IMR-90 (cell line): ENCODE measurements around the gene CDK18. TPM values are rescaled to one million over a fixed set of nuclear protein-coding genes. Genes with fewer than 3 reads are reported as not detected.

Source experiments
- ATAC-seq: fragments of 200-7000 bp; cut with Tn5 transposase; 2 replicates; pipeline ENCODE4 v1.9.1; 2020; ENCODE audit warnings: low read depth, mild to moderate bottlenecking, moderate library complexity
- BruUV-seq: library from RNA; stranded (reverse); fragments of 400-500 nt; replicated peaks from 2 replicates; lab custom pipeline; 2021; lab: Mats Ljungman, UMichigan
- CTCF ChIA-PET: fragments of 300-600 bp; formaldehyde crosslinking; extraction: SDS; loops from one replicate; lab custom pipeline; 2021; ENCODE audit warnings: antibody characterized with exemption; lab: Yijun Ruan, JAX
- POLR2A ChIA-PET: fragments of 300-600 bp; sonication (Branson Sonifier 250); formaldehyde crosslinking; loops from one replicate; lab custom pipeline; 2022; ENCODE audit warnings: antibody characterized with exemption; ENCODE audit not compliant: unreplicated experiment; lab: Charles Lee
- DNase-seq: peaks from one replicate; pipeline ENCODE4 v3.0.0; 2013
- H2AFZ ChIP-seq: replicated peaks from 2 replicates; pipeline ENCODE3; 2013; ENCODE audit warnings: low read length, mild to moderate bottlenecking; ENCODE audit not compliant: poor library complexity
- H2AK5ac ChIP-seq: 2 replicates; pipeline ENCODE4 v1.6.1; 2013; ENCODE audit warnings: low read depth, low read length, inconsistent platforms
- H2AK9ac ChIP-seq: replicated peaks from 2 replicates; pipeline ENCODE3; 2013; ENCODE audit warnings: mild to moderate bottlenecking, low read depth, low read length, moderate library complexity; ENCODE audit not compliant: poor library complexity
- H2BK120ac ChIP-seq: 2 replicates; pipeline ENCODE4 v1.6.1; 2013; ENCODE audit warnings: low read depth, low read length, inconsistent platforms
- H2BK15ac ChIP-seq: 3 replicates; pipeline ENCODE4 v1.6.1; 2013; ENCODE audit warnings: low read depth, low read length, inconsistent platforms
- H2BK20ac ChIP-seq: 2 replicates; pipeline ENCODE4 v1.6.1; 2013; ENCODE audit warnings: low read depth, mild to moderate bottlenecking, inconsistent platforms, low read length, moderate library complexity
- H2BK5ac ChIP-seq: 2 replicates; pipeline ENCODE4 v1.6.1; 2013; ENCODE audit warnings: mild to moderate bottlenecking, low read depth, low read length, inconsistent platforms; ENCODE audit not compliant: poor library complexity, severe bottlenecking
- H3K14ac ChIP-seq: replicated peaks from 2 replicates; pipeline ENCODE4 v1.6.1; 2013; ENCODE audit warnings: low read depth, low read length, inconsistent platforms
- H3K18ac ChIP-seq: 2 replicates; pipeline ENCODE4 v1.6.1; 2013; ENCODE audit warnings: low read depth, low read length, control low read depth
- H3K23ac ChIP-seq: 2 replicates; pipeline ENCODE4 v1.6.1; 2013; ENCODE audit warnings: low read depth, low read length, inconsistent platforms
- H3K27ac ChIP-seq: 2 replicates; pipeline ENCODE4 v1.5.1; 2013; ENCODE audit warnings: mild to moderate bottlenecking, control low read depth, low read length; ENCODE audit not compliant: insufficient read depth
- H3K27me3 ChIP-seq: 2 replicates; pipeline ENCODE4 v1.6.1; 2013; ENCODE audit warnings: low read length; ENCODE audit not compliant: control insufficient read depth, insufficient read depth
- H3K36me3 ChIP-seq: 2 replicates; pipeline ENCODE4 v1.6.1; 2013; ENCODE audit warnings: low read length, mixed read lengths; ENCODE audit not compliant: control insufficient read depth, insufficient read depth
- H3K4ac ChIP-seq: 2 replicates; pipeline ENCODE4 v1.6.1; 2013; ENCODE audit warnings: low read depth, low read length, inconsistent platforms
- H3K4me1 ChIP-seq: 2 replicates; pipeline ENCODE4 v1.6.1; 2013; ENCODE audit warnings: low read length, mixed read lengths; ENCODE audit not compliant: control insufficient read depth, insufficient read depth
- H3K4me2 ChIP-seq: 2 replicates; pipeline ENCODE4 v1.6.1; 2013; ENCODE audit warnings: low read depth, mild to moderate bottlenecking, control low read depth, low read length, moderate library complexity
- H3K4me3 ChIP-seq: 2 replicates; pipeline ENCODE4 v1.5.1; 2013; ENCODE audit warnings: low read depth, mild to moderate bottlenecking, control low read depth, low read length, moderate library complexity; ENCODE audit not compliant: insufficient read depth
- H3K56ac ChIP-seq: 2 replicates; pipeline ENCODE4 v1.6.1; 2013; ENCODE audit warnings: low read length, inconsistent platforms; ENCODE audit not compliant: insufficient read depth; ENCODE audit errors: extremely low read depth
- H3K79me1 ChIP-seq, 2 experiments: 2 replicates each; pipeline ENCODE4 v1.6.1; 2013; ENCODE audit warnings: low read length in 2 of 2, inconsistent platforms in 1 of 2, low read depth in 1 of 2
- H3K9ac ChIP-seq: 2 replicates; pipeline ENCODE4 v1.6.1; 2013; ENCODE audit warnings: low read depth, low read length, control low read depth
- H3K9me1 ChIP-seq: 2 replicates; pipeline ENCODE4 v1.6.1; 2013; ENCODE audit warnings: low read length, inconsistent platforms; ENCODE audit not compliant: insufficient read depth
- H3K9me3 ChIP-seq: 2 replicates; pipeline ENCODE4 v1.6.1; 2013; ENCODE audit warnings: low read length; ENCODE audit not compliant: control insufficient read depth, insufficient read depth
- H4K20me1 ChIP-seq: 2 replicates; pipeline ENCODE4 v1.6.1; 2013; ENCODE audit warnings: low read length, inconsistent platforms; ENCODE audit not compliant: insufficient read depth
- H4K5ac ChIP-seq: 2 replicates; pipeline ENCODE4 v1.6.1; 2013; ENCODE audit warnings: mild to moderate bottlenecking, low read depth, low read length, control low read depth
- H4K8ac ChIP-seq, 2 experiments: 2 replicates each; pipeline ENCODE4 v1.6.1; 2013; ENCODE audit warnings: low read depth in 2 of 2, low read length in 2 of 2, control low read depth in 1 of 2, inconsistent platforms in 1 of 2
- H4K91ac ChIP-seq: 2 replicates; pipeline ENCODE4 v1.6.1; 2013; ENCODE audit warnings: low read depth, low read length, inconsistent platforms; ENCODE audit not compliant: insufficient read depth
- NFE2L2 ChIP-seq: fragments of 150-350 bp; IDR thresholded peaks from 2 replicates; pipeline ENCODE4 v1.6.1; 2016; ENCODE audit warnings: low read depth, mild to moderate bottlenecking, low read length
- POLR2A ChIP-seq: IDR thresholded peaks from 2 replicates; pipeline ENCODE4 v1.6.1; 2012; ENCODE audit warnings: mild to moderate bottlenecking, low read depth, low read length
- RCOR1 ChIP-seq: IDR thresholded peaks from 2 replicates; pipeline ENCODE4 v1.6.1; 2012; ENCODE audit warnings: mild to moderate bottlenecking, low read length, improper control_type of control experiment; ENCODE audit not compliant: insufficient replicate concordance
- RFX5 ChIP-seq: IDR thresholded peaks from 2 replicates; pipeline ENCODE4 v1.8.0; 2012; ENCODE audit warnings: low read depth, mild to moderate bottlenecking, low read length, moderate library complexity
- SMC3 ChIP-seq: fragments of 150-350 bp; IDR thresholded peaks from 2 replicates; pipeline ENCODE4 v1.6.1; 2016; ENCODE audit warnings: low read depth, mild to moderate bottlenecking, antibody characterized with exemption, low read length, moderate library complexity
- WGBS, 2 experiments: methylation state at CpG; one replicate each; pipeline versions ENCODE4 v1.1.5 to v1.1.7; 2013; ENCODE audit warnings: missing lambda C conversion rate in 2 of 2; ENCODE audit not compliant: insufficient read length in 1 of 2; ENCODE audit errors: extremely low coverage in 2 of 2; 5-methylcytosine and 5-hydroxymethylcytosine counted together
- dilution Hi-C: fragments of 300-500 bp; cut with HindIII; formaldehyde crosslinking; loops from one replicate; pipeline ENCODE4 v1.14.3; 2018; ENCODE audit warnings: low sequenced_read_pairs; ENCODE audit not compliant: unreplicated experiment
- in situ Hi-C: fragments of 300-500 bp; cut with MboI; formaldehyde crosslinking; loops from 3 replicates; pipeline ENCODE4 v1.14.3; 2019; ENCODE audit warnings: low sequenced_read_pairs, inconsistent platforms, mixed read lengths
- intact Hi-C: fragments of 100-400 bp; cut with micrococcal nuclease; formaldehyde crosslinking; loops from 2 replicates; pipeline ENCODE4 v1.10.0; 2022
- polyA plus RNA-seq, 3 experiments: library from polyadenylated mRNA; depleted of rRNA; stranded (reverse); fragments of >200 nt; gene quantifications; 2 replicates each; pipeline ENCODE4 v1.2.3, GENCODE V29; 2012; ENCODE audit warnings: low replicate concordance in 1 of 3
- total RNA-seq: library from RNA; depleted of rRNA; stranded (reverse); fragments of >200 nt; gene quantifications from 2 replicates; pipeline ENCODE4 v1.2.3, GENCODE V29; 2012
- TF ChIP-seq, protein P1 (sequence below): conservative IDR thresholded peaks from 2 replicates; pipeline ENCODE4 v1.5.1; 2012; ENCODE audit warnings: mild to moderate bottlenecking, low read depth, low read length, improper control_type of control experiment
- TF ChIP-seq, protein P2 (sequence below): fragments of 150-350 bp; IDR thresholded peaks from 2 replicates; pipeline ENCODE4 v1.6.1; 2017; ENCODE audit warnings: mild to moderate bottlenecking, antibody characterized with exemption, low read length, low read depth

Gene CDK18
- total and polyA plus RNA-seq, 2 of the 4 experiments (the other 2 are of a cell fraction): 0.18 to 0.48 TPM

DNA sequence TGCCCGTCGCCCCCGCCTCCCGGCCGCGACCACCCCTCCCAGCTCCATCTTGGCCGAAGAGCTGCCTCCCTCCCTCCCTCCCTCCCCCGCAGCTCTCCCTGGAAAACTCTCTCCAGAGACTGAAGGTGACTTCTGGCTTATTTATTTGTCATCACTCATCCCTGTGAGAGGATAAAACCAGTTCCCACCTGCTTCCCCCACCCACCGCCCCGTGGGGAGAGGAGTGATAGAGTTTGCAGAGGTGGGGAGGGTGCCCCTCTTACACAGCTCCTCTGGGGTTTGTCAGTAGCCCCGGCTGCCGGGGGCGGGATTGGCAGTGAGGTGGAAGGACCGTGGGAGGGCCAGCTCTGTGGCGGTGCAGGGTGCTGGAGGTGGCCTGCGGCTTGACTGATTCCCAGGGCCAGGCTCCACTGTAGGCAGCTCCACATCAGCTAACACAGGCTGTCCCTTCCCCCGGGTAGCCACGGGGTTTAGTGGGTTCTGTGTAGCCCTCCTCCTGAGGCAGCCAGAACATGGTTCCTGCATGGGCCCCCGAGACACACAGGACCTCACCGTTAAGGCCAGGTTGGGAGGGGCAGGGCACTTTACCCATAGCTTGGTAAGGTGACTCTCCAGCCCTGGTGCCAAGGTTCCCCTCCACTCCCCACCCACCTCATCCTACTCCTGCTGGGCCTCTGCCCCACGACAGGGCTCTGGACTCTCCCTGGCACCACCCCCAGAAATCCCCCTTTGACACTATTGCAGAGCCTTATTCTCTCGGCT lies 65.1 kb downstream of the CDK18 start:
- dilution Hi-C loops: no loop called here
- no peak overlapping the region for H2AK5ac ChIP-seq
- no peak overlapping the region for H3K4me3 ChIP-seq
- no peak overlapping the region for H3K18ac ChIP-seq
- no peak overlapping the region for H2BK120ac ChIP-seq
- H2BK15ac ChIP-seq: no peak overlapping the region
- 0 out of 2 replicates have a peak, but pooled peaks cover 2% of the 10 kb centered on the region for H3K9me3 ChIP-seq
- no peak overlapping the region for H3K23ac ChIP-seq
- H4K8ac ChIP-seq: no peak overlapping the region
- H3K56ac ChIP-seq: no peak overlapping the region
- ATAC-seq (no peak), DNase-seq (no peak)
- H3K27me3 ChIP-seq: peaks cover 81% of the 10 kb centered on the region
- H3K36me3 ChIP-seq: no peaks in the 10 kb centered on the region
- intact Hi-C loops: no loop called here
- no peak overlapping the region for H2BK20ac ChIP-seq
- H2AFZ ChIP-seq: no peak overlapping the region
- H2BK5ac ChIP-seq: no peak overlapping the region
- H3K9me1 ChIP-seq: no peaks in the 10 kb centered on the region
- in situ Hi-C loops: no loop called here
- H3K27ac ChIP-seq: no peak overlapping the region
- no peak overlapping the region for H4K5ac ChIP-seq
- no peak overlapping the region for H3K14ac ChIP-seq
- H3K4me1 ChIP-seq: peaks cover 2% of the 10 kb centered on the region; the same call in 1 of the 2 replicates
- no peaks in the 10 kb centered on the region for H3K79me1 ChIP-seq
- H2AK9ac ChIP-seq: no peak overlapping the region
- no peak overlapping the region for H3K4ac ChIP-seq
- ChIA-PET CTCF (no interaction called here), POLR2A (no interaction called here)
- no peak for TF ChIP-seq RFX5
- TF ChIP-seq, protein P1, sequence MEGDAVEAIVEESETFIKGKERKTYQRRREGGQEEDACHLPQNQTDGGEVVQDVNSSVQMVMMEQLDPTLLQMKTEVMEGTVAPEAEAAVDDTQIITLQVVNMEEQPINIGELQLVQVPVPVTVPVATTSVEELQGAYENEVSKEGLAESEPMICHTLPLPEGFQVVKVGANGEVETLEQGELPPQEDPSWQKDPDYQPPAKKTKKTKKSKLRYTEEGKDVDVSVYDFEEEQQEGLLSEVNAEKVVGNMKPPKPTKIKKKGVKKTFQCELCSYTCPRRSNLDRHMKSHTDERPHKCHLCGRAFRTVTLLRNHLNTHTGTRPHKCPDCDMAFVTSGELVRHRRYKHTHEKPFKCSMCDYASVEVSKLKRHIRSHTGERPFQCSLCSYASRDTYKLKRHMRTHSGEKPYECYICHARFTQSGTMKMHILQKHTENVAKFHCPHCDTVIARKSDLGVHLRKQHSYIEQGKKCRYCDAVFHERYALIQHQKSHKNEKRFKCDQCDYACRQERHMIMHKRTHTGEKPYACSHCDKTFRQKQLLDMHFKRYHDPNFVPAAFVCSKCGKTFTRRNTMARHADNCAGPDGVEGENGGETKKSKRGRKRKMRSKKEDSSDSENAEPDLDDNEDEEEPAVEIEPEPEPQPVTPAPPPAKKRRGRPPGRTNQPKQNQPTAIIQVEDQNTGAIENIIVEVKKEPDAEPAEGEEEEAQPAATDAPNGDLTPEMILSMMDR: no peak
- TF ChIP-seq, protein P2, sequence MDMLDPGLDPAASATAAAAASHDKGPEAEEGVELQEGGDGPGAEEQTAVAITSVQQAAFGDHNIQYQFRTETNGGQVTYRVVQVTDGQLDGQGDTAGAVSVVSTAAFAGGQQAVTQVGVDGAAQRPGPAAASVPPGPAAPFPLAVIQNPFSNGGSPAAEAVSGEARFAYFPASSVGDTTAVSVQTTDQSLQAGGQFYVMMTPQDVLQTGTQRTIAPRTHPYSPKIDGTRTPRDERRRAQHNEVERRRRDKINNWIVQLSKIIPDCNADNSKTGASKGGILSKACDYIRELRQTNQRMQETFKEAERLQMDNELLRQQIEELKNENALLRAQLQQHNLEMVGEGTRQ: no peak
- TF ChIP-seq SMC3: no peak
- no peak for TF ChIP-seq POLR2A
- TF ChIP-seq RCOR1: no peak
- no peak for TF ChIP-seq NFE2L2
- 17% methylated on average over 3 of the region's 22 CpGs; no CpG with 5 or more reads in 1 of the 2 experiments for WGBS, 2 experiments
- no peaks in the 10 kb centered on the region for H4K20me1 ChIP-seq
- H3K9ac ChIP-seq: no peak overlapping the region
- no peak overlapping the region for H3K4me2 ChIP-seq
- BruUV-seq: no TSS peak
- no peak overlapping the region for H4K91ac ChIP-seq
